CD1c-positive myeloid dendritic cell (primary cell): ENCODE measurements around the gene H2BK1.

Experiments used
- DNase-seq: peaks from one replicate; pipeline ENCODE4 v3.0.0-alpha.2; 2016; ENCODE audit errors: extremely low spot score

Gene H2BK1

DNA sequence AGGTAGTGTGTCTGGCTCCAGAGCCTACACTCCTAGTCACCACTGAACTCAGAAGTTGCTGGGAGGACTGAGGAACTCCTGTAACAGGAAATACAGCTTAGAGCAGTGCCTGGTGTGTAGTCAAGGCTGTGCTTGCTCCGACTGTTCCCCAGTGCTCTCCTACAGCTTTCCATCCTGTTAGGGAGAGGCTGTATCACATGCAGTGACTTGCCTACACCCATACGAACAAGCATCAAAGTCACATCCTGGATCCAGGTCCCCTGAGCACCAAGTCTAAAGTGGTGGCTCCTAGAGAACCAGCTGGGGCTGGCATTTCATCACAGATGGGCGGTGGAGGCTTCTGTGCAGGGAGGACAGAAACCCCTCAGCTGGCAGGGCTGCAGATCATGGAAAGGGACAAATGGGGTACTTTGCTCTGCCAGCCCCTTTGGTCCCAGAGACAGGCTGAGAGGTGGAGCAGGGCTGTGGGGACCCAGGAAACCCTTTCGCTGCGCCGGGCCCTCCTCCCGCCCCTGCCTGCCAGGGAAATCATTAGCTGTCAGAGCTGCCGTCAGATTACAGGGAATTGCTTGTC lies 30.9 kb downstream of the H2BK1 start:
- DNase-seq, result no peak

DNA sequence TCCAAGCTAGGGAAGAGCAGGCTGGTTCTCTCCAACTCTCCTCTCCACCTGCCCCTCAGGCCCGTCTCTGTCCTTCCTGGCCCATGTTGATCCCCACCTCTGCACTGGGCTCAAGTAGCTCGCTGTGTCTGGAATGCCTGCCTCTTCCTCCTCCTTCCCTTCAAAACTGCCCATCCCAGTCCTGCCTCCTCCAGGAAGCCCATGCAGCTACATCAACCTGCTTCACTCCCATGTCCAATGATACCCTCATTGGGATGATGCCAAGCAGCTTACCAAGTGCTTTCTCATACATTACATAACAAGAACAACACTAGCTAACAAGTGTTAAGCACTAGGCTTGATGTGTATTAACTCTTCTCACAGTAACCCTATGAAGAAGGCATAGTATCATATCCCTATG lies 31.5 kb downstream of the H2BK1 start:
- no peak for DNase-seq

DNA sequence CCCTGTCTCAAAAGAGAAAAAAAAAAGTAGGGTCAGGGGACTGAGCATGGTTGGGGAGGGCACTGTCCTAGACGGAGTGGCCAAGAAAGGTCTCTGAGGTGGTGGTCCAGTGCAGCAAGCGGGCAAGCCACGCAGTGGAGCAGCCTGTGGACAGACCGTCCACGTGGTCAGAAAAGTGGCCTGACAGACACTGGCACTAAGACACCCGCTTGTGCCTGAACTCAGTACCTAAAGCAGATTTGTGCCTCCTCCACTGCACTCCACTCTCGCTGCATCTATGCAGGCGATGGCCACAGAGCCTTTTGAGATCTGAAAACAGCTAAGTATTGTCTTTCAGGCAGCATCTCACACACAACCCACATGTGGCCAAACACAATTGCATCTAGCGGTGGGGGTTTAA lies 32.1 kb downstream of the H2BK1 start:
- DNase-seq, result no peak

DNA sequence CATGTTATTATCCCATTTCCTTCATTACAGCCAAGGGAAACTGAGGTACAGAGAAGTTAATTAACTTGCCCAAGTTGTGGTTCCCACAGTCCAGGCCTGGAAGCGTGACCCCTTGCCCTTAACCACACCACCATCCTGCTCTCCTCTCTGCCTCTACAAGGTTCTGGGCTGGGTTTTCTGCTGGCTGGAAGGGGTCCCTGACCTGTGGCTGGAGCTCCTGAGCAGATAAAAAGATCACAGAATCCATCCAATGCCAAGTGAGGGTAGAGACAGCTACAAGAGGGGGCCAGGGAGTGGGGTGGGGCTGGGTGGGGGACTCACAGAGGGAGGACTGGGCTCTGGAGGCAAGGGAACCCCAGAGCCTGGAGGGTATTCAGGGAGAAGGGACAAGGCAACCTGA lies 33.0 kb downstream of the H2BK1 start:
- no peak for DNase-seq

DNA sequence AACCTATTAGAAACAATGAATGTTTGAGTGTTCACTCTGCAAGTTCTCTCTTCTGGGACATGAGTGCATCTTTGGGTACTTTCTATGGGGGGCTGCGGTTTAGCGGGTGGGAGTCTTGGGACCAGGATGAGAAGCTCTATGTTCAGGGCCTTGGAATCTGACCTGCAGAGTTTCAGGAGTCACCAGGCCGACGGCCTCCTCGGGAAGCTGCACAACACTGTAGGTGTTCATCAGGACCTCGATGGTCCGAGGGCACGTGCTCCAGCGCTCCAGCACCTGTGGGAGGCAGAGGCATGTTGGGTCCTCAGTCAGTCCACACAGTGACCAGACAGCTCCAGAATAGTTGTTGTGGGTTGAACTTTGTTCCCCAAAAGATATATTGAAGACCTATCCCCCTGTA lies 33.9 kb downstream of the H2BK1 start:
- no peak for DNase-seq

DNA sequence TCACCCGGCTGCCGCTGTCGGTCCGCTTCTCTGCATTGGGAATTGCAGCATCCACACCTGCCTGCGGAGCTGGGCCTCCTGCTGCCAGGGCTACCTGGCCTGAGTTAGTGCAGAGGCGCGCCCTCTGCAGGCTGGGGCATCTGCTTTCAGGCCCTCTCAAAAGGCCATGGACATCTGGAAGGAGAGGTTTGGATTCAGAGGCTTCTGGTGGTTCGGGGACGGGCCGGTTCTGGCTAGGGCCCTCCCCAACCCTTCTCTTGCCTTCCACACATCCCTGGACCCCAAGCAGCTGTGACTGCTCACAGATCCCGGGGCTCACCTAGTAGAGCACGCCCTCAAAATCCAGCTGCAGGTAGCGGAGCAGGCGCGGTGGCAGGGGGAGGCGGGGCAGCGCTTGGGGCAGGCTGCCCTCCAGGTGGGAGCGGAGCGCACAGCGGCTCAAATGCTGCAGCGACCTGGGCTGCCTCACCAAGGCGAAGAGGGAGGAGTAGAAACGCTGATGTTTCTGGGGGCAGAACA lies 34.4 kb downstream of the H2BK1 start:
- DNase-seq, result no peak

DNA sequence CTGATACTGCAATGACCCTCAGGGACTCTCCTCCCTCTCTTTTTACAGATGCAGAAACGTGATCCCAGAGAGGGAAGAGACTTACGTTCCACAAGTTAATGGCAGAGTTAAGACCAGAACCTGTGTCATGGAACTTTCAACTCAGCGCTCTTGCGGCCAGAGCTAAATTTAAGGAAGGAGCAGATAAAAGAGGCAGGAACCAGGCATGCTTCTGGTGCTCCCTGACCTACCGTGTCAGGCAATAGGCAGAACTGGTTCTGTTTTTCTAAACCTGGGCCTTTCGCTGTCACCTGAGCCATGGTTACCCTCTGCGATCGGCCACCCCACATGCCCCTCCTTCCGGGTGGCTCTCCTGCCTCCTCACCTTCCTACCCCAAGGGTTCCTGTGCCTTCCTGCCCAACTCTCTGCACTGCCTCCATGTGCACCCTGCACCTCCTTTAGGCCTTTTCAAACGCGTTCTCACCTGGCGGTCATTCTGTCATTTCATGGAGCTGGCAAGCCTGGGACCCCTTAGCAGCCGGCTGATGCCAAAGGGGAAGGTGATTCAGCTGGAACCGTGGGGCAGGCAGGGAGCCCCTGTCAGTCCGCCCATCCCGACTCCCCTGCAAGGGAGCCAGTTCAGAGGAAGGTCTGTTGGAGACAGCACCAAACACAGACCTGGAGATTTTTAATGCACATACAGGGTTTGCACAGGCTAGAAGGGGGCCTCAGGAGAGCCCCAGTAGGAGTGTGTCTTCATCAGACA lies 35.1 kb downstream of the H2BK1 start:
- DNase-seq, result no peak

DNA sequence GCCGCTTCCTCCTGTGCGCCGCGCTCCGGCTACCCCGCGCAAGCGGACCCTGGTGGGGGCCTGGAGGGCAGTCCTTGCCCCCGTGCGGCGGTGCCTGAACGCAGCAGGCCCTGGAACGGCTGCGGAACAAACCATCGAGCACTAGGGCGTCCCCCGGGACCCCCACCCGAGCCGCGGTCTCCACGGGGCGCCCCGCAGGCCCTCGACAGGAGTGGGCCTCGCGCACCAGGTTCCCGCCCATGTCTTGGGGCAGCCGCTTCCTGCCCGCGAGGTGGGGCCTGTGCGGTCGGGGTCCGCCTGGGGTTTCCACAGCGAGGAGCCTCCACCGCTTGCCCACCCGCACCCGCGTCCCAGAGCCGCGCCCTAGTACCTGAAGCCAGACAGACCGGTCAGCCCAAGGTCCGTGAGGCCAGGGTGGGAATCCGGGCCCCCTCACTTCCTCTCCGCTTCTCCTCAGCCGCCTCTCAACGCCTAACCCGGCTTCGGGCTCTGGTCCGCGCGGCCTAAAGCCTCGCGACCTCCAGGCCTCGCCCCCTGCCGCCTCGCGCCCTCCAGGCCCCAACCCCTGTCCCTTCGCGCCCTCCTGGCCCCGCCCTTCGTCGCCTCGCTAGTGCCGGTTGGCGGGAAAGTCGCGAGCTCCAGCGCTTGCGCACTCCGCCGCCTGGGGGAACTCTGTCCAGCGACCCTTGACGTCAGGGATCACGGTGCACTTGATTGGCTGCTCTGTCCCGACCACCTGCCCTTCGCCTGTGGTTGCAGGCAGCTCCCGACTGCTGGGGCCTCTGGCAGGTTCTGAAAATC lies 35.8 kb downstream of the H2BK1 start:
- DNase-seq, result peak; percentile 35

DNA sequence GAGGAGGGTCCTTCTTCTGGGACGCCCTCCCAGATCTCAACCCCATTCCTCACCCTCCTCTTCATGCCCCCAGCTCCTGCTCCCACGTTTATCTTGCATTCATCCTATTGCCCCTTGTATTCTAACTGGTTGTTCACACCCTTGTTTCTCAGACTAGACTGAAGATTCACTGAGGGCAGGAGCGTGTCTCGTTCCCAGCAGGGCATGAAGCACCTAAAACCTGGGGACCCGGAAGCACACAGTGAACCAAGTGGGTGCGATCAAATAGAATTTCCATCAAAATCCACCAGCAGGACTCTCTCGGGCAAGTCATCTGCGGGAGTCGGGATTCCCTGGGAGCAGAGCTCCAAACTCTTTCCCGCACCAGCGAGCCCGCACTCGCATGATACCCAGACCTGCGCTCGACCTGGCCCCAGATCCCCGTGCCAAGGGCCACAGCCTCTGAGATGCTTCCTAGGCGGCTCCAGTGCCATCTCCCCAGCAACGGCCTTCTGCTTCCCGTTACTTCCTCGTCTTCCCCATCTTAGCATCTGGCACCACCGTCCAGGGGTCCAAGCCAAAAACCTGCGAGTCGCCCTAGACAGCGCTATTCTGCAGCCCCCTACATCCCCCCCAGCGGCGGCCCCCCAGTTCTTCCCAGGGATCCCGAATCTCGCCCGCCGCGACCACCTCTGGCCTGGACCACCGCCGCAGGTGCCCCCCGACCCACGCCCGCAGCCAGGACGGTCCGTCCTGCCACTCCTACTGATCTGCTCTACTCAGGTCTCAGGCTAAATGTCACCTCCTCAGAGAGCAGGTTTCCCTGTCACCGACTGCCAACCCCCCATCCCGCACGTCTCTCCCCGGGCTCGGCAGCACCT lies 36.7 kb downstream of the H2BK1 start:
- no peak for DNase-seq

DNA sequence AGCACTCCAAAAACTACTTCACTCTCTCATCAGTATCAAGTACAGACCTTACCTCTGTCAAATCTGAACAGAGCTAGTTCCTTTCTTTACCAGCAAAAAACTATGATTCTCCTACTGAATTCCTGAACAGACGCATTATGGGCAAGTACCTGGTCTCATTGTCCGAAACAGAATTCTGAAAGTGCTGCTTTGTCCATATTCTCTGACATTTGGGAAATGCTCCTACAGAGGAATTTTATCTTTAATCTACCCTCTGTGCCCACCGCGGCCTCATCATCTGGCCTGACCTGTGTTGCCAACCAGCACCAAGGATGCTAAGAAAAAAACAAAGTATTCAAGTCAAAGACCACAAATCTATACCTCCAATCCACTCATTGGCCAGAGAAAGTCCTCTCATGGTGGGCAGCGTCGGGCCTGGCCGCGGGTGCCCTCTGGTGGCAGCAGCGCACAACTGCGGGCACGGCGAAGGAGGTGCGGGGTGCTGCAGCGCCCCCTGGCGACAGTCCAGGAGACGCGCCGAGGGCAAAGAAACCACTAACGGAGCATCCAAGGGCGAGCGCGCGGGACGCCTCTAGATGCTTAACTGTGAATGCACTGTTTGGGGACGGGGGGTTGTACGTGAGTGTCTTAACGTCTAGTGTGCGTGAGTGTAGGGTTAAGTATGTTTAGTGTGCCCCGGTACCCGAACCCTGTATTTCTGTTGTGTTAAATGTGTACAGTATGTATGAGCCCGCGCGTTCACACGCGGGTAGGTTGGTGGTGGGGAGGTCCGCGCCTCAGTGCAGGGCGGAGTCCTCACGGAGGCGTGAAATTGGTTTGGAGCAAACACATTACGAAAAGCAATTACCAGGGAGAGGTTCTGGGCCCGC lies 37.8 kb downstream of the H2BK1 start:
- peak; percentile 92 for DNase-seq

DNA sequence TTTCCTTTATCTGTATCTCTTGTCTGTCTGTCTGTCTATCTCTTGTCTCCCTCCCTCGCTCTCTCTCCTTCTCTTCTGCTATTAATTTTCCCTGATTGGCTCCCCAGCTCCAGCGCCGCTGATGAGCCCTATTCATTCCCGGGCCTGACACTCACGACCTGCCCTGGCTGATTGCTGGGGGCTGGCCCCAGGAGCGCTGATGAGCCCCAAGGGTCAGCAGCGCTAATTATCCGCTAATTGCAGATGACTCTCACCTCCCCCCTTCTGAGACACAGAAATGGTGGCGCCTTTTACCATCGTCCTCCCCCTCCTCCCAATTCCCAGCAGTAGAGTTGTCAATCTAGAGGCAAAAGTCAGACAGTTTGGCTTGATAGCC lies 41.5 kb downstream of the H2BK1 start:
- no peak for DNase-seq

DNA sequence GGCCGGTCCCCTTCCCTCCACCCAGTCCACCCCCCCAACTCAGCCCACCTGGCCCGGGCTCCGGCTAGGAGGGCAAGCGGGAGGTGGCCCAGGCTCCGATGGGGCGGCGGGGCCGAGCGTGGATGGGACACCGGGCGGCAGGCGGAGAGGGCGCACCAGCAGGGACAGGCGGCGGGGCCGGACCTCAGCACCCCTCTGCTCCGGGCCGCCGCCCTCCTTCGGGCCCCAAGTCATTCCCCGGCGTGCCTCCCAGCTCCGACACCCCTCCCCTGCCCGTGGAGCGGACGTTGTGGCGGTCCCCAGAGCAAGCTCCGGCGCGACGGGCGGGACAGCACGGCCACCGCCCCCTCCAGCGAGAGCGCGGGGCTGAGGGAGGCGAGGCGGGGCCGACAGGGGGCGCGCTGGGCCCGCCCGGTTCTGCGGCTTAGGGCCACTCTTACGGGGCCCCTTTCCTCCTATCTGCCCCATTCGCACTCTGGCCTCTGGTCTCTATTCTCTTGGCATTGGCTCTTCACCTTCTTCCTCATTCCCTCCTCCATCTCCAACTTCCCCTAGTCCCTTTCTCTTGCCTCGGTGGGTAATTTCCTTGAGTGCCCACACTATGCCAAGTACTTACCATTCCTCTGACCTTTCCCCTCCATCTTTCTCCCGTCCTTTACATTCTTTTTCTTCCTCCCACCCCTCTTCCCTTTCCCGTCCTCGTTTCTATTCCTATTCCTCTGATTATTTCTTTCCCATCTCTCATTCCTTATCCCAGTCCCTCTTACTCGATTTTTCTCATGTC lies 42.1 kb downstream of the H2BK1 start:
- DNase-seq, result peak; percentile 64

DNA sequence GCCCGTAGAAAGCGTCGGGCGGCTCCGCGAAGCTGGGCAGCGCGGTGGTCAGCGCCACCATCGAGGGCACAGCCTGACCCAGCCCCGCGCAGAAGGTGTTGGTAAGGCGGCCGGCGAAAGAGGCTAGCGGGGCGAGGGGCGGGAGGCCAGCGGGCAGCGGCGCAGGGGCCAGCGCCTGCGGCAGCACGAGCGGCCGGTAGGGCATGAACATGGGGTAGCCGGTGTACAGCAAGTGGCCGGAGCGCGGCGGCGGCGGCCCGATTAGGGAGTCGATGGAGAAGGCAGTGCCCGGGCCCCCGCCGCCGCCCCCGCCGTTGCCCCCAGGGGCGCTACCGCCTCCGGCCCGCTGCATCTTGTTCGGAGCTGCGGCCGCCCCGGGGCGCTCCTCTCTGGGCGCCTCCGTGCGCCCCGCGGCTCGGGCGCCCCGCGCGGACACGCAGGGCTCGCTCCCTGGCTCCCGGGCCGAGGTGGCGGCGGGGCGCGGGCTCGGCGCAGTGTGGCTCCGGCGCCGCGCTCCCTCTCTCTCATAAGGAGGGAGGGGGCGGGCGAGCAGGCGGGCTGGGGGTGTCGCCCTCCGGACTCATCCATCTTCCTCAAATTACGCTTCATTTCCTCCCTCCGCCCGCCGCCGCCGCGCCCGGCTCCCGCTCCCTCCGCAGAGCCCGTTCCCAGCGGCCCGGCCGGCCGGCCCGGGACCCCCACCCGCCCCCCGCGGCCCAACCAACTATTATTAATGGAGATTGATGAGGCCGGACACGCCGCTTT lies 42.9 kb downstream of the H2BK1 start, which contains the start of gene GBX1:
Gene GBX1, minus strand, starts transcription at position 498 of the 765 bp plus-strand sequence. Its CDS starts 146 bp downstream, at position 352.
- peak; percentile 16 for DNase-seq

DNA sequence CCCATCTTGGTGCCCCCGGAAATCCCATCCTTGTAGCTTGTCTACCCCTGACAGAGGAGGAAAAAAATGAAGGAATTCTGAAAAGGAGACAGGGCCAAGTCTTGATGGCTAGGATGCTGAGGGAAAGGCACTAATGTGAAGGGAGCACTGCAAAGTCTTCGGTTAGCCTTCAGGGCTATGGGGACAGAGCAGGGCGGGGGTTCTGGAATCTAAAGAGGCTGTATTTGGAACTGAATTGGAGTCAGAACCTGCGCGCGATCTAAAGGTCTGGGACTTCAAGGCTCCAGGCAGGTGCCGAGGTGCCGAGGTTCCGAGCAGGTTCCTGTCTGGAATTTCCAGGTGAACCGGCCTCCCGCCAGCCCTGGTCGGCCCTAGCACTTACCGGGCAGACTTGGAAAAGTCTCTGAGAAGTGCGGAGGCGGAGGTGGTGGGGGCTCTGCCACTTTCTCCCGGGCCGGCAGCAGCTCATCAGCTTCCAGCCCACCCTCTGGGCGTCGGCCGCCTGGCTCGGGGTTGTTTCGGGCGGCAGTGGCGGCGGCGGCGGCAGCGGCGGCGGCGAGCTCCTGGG lies 43.6 kb downstream of the H2BK1 start:
- DNase-seq, result no peak

DNA sequence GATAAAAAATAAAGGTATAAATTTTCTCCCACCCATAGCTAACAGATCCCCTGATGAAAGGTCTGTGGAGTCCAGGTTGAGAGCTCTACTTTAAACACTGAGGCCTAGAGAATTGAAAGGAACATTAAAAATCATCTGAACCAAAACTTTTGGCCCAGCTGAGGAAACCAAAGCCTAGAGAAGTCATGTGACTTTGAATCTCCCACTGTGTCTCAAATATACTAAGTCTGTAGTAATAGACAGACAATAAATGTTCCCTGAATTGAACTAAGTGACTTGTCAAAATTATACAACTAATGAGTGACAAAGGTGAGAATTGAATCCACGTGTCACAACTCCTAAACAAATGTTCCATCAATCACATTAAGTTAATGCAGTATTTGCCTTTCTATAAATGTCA lies 48.5 kb downstream of the H2BK1 start:
- no peak for DNase-seq
